Stimulated activated CD8-positive, alpha-beta memory T cell treated with anti-CD3 and anti-CD28 coated beads, Interleukin-7, amount 100 ng/mL, for 1 hour (primary cell): ENCODE data around the gene OR1F1.
"Not testable (repeated sequence)": the region's sequence is repeated elsewhere in the genome, so short reads cannot be mapped to it uniquely, and the experiment has no call there.

ENCODE experiments used
- DNase-seq, 2 donors: peaks; one replicate each; pipeline ENCODE4 v3.0.0-alpha.2; 2020; ENCODE audit warnings: low read depth in 2 of 2

The OR1F1 gene

DNA sequence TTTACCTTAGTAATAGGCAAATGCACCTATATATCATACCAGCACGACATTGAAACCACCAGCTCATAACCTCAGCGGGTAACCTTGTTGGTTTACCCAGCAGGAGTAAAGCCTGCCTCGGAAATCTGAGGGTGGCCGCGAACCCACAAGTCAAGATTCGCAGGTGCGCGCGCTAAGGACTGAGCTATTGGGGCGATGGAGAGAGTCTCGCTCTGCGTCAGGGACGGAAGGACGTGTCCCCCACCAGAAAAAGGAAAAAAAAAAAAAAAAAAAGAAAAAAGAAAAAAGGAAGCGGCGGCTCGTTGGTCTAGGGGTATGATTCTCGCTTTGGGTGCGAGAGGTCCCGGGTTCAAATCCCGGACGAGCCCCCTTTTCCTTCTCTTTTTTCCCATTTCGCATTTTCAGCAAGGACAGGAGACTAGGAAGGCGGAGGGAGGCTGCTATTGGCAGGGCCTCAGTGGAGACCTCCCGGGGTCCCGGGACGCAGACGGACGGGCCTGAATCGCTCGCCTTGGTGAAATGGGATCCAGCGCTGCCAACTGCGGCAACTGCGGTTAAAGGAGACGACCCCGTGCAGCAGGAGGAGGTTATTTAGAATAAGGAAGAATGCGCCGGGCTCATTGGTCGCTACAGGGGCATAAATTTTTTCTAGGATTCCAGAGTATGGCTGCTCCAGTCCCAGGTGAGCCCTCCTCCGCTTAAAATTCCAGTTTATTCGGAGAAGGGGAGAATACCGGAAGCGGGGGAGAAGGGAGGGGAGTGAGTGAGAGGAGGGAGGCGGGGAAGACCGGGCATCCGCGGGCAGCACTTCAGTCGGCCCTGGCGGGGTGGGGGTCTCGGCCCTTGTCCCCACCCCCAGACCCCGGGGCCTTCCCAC lies at the start of gene OR1F1:
OR1F1 (plus strand) TSS at position 407 of the 877 bp plus-strand sequence.
- DNase-seq = no peak

DNA sequence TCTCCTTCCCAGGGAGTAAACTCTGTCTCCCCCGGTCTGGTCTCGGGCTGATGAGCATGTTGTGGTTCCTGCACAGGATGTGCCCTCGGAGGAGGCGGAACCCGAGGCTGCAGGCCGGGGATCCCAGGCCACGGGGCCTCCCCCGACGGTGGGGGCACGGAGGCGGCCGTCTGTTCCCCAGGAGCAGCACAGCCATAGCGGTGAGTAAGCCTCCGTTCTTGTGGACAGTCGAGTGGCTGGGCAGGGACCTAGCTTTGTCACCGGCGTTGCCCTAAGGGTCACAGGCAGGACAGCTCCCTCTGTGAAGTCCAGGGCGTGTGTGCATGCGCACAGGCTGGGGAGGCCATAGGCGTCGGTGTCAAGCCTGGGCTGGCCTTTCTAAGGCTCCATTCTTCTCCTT lies 49.7 kb upstream of the OR1F1 start:
- no peak for DNase-seq

DNA sequence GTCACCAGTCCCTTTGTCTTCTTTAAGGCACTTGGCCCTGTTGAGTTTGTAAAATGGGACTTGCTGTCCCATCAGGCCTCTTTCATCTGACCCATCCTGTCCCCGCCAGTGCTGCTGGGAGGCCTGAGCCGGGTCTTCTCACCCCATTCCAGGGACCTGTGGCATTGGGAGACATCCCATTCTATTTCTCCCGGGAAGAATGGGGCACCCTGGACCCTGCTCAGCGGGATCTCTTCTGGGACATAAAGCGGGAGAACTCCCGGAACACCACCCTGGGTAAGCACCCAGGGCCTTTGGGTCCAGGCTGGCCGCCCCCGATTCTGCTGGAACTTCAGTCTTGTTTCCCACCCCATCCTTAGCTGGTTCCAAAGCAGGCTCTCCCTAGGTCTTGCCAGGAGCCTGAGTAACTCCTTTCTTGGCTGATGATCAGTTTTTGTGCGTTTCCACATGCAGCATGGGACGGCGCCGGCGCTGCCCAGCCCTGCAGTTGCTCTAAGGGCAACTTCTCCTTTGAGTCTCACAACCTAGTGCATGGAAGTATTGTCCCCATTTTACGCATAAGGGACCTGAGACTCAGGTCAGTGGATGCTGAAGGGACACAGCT lies 49.1 kb upstream of the OR1F1 start:
- DNase-seq = no peak

DNA sequence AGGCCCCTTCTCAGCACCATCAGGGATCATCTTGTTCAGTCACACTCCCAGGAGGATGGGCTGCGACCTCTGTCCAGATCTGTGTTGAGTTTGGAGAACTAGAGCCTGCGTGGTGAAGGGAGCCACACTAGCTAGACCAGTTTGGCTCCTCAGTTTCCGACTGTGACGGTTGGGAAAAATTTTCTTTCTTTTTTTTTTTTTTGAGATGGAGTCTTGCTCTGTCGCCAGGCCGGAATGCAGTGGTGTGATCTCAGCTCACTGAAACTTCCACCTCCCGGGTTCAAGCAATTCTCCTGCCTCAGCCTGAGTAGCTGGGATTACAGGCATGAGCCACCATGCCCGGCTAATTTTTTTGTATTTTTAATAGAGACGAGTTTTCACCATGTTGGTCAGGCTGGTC lies 48.4 kb upstream of the OR1F1 start:
- DNase-seq = not testable (repeated sequence)

- DNase-seq = no peak
Measured at GRCh38 chr16:3140603-3141427, 47.2 kb upstream of the OR1F1 start.

- no peak for DNase-seq
Measured at GRCh38 chr16:3141781-3142311, 46.2 kb upstream of the OR1F1 start.

DNA sequence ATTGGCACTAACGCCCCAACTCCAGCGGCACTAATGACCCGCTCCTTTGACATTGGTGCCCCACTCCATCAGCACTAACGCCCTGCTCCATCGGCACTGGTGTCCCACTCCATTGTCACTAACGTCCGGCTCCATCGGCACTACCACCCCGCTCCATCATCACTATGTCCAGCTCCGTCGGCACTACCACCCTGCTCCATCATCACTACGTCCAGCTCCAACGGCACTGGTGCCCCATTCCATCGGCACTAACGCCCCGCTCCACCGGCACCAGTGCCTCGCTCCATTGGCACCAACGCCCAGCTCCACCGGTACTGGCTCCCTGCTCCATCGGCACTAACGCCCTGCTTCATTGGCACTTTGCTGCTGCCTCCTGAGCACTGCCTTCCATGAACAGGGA lies 45.7 kb upstream of the OR1F1 start:
- DNase-seq = no peak

DNA sequence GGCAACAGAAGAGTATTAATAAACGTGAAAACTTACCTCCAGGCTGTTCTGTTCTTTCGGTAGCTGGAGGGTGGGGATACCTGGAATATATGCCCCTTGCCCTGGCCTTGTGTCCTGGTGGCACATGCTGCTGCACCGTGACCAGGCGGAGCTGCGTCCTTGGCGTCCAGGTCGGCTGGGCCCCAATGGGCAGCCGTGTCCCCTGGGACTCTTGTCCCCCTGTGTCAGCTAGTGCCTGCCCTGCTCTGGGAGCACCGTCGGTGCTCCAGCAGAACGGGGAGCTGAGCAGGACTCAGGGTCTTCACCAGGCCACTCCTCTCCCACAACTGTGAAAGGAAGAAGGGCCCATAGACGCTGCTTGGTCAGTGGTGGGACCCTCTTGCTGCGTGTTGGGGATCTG lies 45.2 kb upstream of the OR1F1 start:
- no peak for DNase-seq

- DNase-seq = no peak
Measured at GRCh38 chr16:3143189-3143588, 44.8 kb upstream of the OR1F1 start.

GRCh38 chr16:3143598-3144320 lies 44.2 kb upstream of the OR1F1 start:
- DNase-seq = no peak

- DNase-seq = no peak
Measured at GRCh38 chr16:3144321-3144983, 43.6 kb upstream of the OR1F1 start.

DNA sequence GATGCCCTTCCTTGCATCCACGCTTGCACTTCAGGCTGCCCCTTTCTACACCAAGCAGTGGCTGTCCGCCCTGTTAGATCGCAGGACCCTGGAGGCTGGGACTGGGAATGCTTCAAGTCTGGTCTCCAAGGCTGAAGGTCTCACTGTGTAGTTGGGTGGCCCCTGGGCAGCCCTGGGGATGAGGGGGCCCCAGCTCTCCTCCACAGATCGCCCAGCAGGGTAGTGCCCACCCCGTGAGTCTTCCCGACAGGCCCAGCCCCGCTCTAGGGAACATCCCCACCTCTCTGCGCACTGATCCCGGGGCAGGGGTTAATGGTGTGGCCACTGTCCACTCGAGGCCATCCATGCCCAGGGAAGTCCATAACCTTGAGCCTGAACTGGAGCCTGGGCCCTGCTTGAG lies 42.9 kb upstream of the OR1F1 start:
- no peak for DNase-seq

- no peak for DNase-seq
Measured at GRCh38 chr16:3145660-3146059, 42.3 kb upstream of the OR1F1 start.

DNA sequence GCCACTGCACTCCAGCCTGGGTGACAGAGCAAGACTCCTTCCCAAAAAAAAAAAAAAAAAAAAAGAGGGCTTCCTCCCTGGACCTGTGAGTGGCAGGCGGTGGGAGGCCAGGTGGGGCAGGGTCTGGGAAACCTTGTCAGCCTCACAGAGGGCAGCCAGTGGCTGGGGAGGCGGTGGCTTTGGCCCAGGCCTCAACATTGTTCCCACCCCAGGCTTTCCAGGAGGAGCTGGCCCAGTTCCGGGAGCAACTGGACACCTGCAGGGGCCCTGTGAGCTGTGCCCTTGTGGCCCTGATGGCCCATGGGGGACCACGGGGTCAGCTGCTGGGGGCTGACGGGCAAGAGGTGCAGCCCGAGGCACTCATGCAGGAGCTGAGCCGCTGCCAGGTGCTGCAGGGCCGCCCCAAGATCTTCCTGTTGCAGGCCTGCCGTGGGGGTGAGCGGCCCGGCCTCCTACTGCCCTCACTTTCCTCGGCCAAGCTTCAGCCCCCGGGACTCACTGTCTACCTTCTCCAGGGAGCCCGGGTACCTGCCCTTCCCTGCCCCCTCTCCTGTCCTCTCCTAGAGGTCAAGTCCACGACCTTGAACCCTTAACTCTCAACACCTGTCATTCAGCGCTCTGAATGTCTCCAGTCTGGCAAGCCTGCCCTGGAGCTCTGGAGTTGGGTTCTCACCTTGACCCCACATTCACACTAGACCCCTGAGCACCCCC lies 40.8 kb upstream of the OR1F1 start:
- no peak for DNase-seq

DNA sequence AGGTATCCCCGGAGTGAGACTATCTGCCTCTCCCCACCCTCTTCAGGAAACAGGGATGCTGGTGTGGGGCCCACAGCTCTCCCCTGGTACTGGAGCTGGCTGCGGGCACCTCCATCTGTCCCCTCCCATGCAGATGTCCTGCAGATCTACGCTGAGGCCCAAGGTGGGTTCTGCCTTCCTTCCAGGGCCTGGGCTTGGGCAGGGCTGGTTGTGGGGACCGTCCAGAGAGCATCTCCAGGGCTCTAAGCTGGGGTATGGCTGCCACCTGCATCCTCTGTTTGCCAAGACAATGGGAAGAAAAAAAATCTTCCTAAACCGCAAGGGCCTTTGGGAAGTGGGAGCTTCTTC lies 40.3 kb upstream of the OR1F1 start:
- no peak for DNase-seq

- no peak for DNase-seq
Measured at GRCh38 chr16:3148256-3149192, 39.5 kb upstream of the OR1F1 start.

DNA sequence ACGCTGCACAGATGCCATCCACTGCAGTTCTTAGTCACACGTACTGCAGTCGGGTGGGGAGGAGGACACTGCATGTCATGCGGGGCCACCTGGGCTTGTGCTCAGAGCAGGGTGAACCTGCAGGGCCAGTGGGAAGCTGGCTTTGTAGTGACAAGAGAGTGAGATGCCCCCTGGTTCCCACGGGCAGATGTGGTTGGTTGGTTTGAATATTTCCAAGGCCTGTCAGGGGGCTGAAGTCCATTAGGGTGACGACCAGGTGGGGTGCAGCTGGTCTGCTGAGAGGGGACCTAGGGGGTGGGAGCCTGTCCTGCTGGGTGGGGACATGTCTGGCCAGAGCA lies 38.8 kb upstream of the OR1F1 start:
- no peak for DNase-seq

DNA sequence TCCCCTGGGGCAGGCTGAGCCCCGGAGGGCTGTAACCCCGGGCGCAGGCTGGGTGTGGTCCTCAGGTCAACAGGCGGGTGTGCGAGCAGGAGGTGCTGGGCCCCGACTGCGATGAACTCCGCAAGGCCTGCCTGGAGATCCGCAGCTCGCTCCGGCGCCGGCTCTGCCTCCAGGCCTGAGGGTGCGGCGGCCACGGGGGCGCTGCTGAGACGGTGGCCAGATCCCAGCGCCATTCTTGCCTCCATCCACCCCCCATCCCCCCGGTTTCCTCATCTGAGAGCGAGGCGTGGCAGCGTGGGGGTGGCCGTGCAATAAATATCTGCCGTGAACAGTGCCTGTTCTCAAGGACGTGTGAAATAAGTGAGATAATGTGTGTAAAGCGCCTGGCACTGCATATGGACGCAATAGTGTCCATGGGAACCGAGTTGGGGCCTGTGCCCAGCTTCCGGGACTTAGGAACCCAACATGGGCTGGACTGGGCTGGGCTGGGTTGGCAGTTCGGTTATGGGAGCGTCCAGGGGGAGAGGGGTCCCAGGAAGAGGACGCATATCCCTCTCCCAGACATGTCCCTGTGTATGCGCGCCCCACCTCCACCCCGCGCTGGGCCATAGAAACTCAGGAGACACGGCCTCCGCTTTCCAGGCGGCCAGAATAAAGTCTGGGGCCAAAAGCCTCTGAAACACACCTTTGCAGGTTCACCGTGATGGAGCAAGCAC lies 38.2 kb upstream of the OR1F1 start:
- no peak for DNase-seq
